Activated CD8-positive, alpha-beta memory T cell treated with anti-CD3 and anti-CD28 coated beads, Interleukin-2, amount 50 U/mL, for 1 hour (primary cell): ENCODE data around the gene CNIH3.
"Not testable (repeated sequence)": the region's sequence is repeated elsewhere in the genome, so short reads cannot be mapped to it uniquely, and the experiment has no call there.

ENCODE experiments used
- DNase-seq: peaks from one replicate; pipeline ENCODE4 v3.0.0-alpha.2; 2020; ENCODE audit errors: extremely low read depth

The CNIH3 gene

GRCh38 chr1:224643653-224644052 lies 27.5 kb downstream of the CNIH3 start:
- no peak for DNase-seq

- DNase-seq: peak; percentile 5
These were observed 28.5 kb downstream of the CNIH3 start for GRCh38 chr1:224644553-224645154.

- DNase-seq: no peak
These were observed 31.3 kb downstream of the CNIH3 start for GRCh38 chr1:224647449-224647848.

- no peak for DNase-seq
These were observed 34.2 kb downstream of the CNIH3 start for GRCh38 chr1:224650290-224650689.

- DNase-seq: no peak
These were observed 35.1 kb downstream of the CNIH3 start for GRCh38 chr1:224651188-224651587.

- DNase-seq: no peak
These were observed 40.3 kb downstream of the CNIH3 start for GRCh38 chr1:224656392-224656791.

GRCh38 chr1:224660074-224660473 lies 44.0 kb downstream of the CNIH3 start:
- DNase-seq: no peak

GRCh38 chr1:224662870-224663269 lies 46.8 kb downstream of the CNIH3 start:
- DNase-seq: no peak

- DNase-seq: no peak
These were observed 48.9 kb downstream of the CNIH3 start for GRCh38 chr1:224665016-224665415.

- no peak for DNase-seq
These were observed 50.0 kb downstream of the CNIH3 start for GRCh38 chr1:224666078-224666477.

GRCh38 chr1:224666913-224667312 lies 50.8 kb downstream of the CNIH3 start:
- DNase-seq: no peak

- no peak for DNase-seq
These were observed 52.9 kb downstream of the CNIH3 start for GRCh38 chr1:224668984-224669383.

- no peak for DNase-seq
These were observed 53.3 kb downstream of the CNIH3 start for GRCh38 chr1:224669403-224669802.

GRCh38 chr1:224670506-224670905 lies 54.4 kb downstream of the CNIH3 start:
- DNase-seq: no peak

- DNase-seq: no peak
These were observed 55.0 kb downstream of the CNIH3 start for GRCh38 chr1:224671076-224671475.

- DNase-seq: no peak
These were observed 57.0 kb downstream of the CNIH3 start for GRCh38 chr1:224673141-224673540.

- no peak for DNase-seq
These were observed 59.5 kb downstream of the CNIH3 start for GRCh38 chr1:224675590-224675989.

GRCh38 chr1:224676551-224676950 lies 60.4 kb downstream of the CNIH3 start:
- no peak for DNase-seq

- DNase-seq: no peak
These were observed 62.1 kb downstream of the CNIH3 start for GRCh38 chr1:224678168-224678567.

- no peak for DNase-seq
These were observed 63.5 kb downstream of the CNIH3 start for GRCh38 chr1:224679606-224680005.

- DNase-seq: no peak
These were observed 65.7 kb downstream of the CNIH3 start for GRCh38 chr1:224681816-224682215.

GRCh38 chr1:224683936-224684335 lies 67.8 kb downstream of the CNIH3 start:
- no peak for DNase-seq

GRCh38 chr1:224684979-224685425 lies 68.9 kb downstream of the CNIH3 start:
- DNase-seq: no peak

GRCh38 chr1:224686140-224686539 lies 70.0 kb downstream of the CNIH3 start:
- DNase-seq: not testable (repeated sequence)
